Measurements from ENCODE around the gene ARHGAP27.
"Not testable (repeated sequence)": the region's sequence is repeated elsewhere in the genome, so short reads cannot be mapped to it uniquely, and the experiment has no call there.

ARHGAP27 gene

GRCh38 chr17:45432405-45433158 lies at the start of gene ARHGAP27:
ARHGAP27 (minus strand) TSS chr17:45432870; CDS start chr17:45430279, 2,591 bp downstream.
- in situ Hi-C loops (cut with MboI; ENCODE audit: low sequenced_read_pairs): no loop called here

GRCh38 chr17:45482317-45482716 lies 49.6 kb upstream of the ARHGAP27 start:
- in situ Hi-C loops (cut with MboI; ENCODE audit: low sequenced_read_pairs): not testable (repeated sequence)

GRCh38 chr17:45475436-45475835 lies 42.8 kb upstream of the ARHGAP27 start:
- in situ Hi-C loops (cut with MboI; ENCODE audit: low sequenced_read_pairs): not testable (repeated sequence)

- in situ Hi-C loops (cut with MboI; ENCODE audit: low sequenced_read_pairs): not testable (repeated sequence)
Measured at GRCh38 chr17:45472249-45472648, 39.6 kb upstream of the ARHGAP27 start.

- in situ Hi-C loops (cut with MboI; ENCODE audit: low sequenced_read_pairs): not testable (repeated sequence)
Measured at GRCh38 chr17:45469204-45469563, 36.5 kb upstream of the ARHGAP27 start.

- in situ Hi-C loops (cut with MboI; ENCODE audit: low sequenced_read_pairs): not testable (repeated sequence)
Measured at GRCh38 chr17:45468293-45469203, 35.9 kb upstream of the ARHGAP27 start.

GRCh38 chr17:45461524-45462327 lies 29.1 kb upstream of the ARHGAP27 start:
- in situ Hi-C loops (cut with MboI; ENCODE audit: low sequenced_read_pairs): not testable (repeated sequence)

- in situ Hi-C loops (cut with MboI; ENCODE audit: low sequenced_read_pairs): not testable (repeated sequence)
Measured at GRCh38 chr17:45460422-45460821, 27.8 kb upstream of the ARHGAP27 start.

- in situ Hi-C loops (cut with MboI; ENCODE audit: low sequenced_read_pairs): not testable (repeated sequence)
Measured at GRCh38 chr17:45454341-45454740, 21.7 kb upstream of the ARHGAP27 start.

GRCh38 chr17:45453731-45454130 lies 21.1 kb upstream of the ARHGAP27 start:
- in situ Hi-C loops (cut with MboI; ENCODE audit: low sequenced_read_pairs): not testable (repeated sequence)

GRCh38 chr17:45453225-45453534 lies 20.5 kb upstream of the ARHGAP27 start:
- in situ Hi-C loops (cut with MboI; ENCODE audit: low sequenced_read_pairs): not testable (repeated sequence)

GRCh38 chr17:45452329-45453224 lies 19.9 kb upstream of the ARHGAP27 start:
- in situ Hi-C loops (cut with MboI; ENCODE audit: low sequenced_read_pairs): not testable (repeated sequence)

- in situ Hi-C loops (cut with MboI; ENCODE audit: low sequenced_read_pairs): not testable (repeated sequence)
Measured at GRCh38 chr17:45451660-45452059, 19.0 kb upstream of the ARHGAP27 start.

GRCh38 chr17:45451131-45451530 lies 18.5 kb upstream of the ARHGAP27 start:
- in situ Hi-C loops (cut with MboI; ENCODE audit: low sequenced_read_pairs): no loop called here

GRCh38 chr17:45449708-45450329 lies 17.1 kb upstream of the ARHGAP27 start:
- in situ Hi-C loops (cut with MboI; ENCODE audit: low sequenced_read_pairs): not testable (repeated sequence)

GRCh38 chr17:45449260-45449659 lies 16.6 kb upstream of the ARHGAP27 start:
- in situ Hi-C loops (cut with MboI; ENCODE audit: low sequenced_read_pairs): not testable (repeated sequence)

- in situ Hi-C loops (cut with MboI; ENCODE audit: low sequenced_read_pairs): not testable (repeated sequence)
Measured at GRCh38 chr17:45448483-45448882, 15.8 kb upstream of the ARHGAP27 start.

GRCh38 chr17:45448066-45448465 lies 15.4 kb upstream of the ARHGAP27 start:
- in situ Hi-C loops (cut with MboI; ENCODE audit: low sequenced_read_pairs): not testable (repeated sequence)

- in situ Hi-C loops (cut with MboI; ENCODE audit: low sequenced_read_pairs): not testable (repeated sequence)
Measured at GRCh38 chr17:45447650-45448049, 15.0 kb upstream of the ARHGAP27 start.

Measured in HL-60/S4 treated with retinoic acid at 250 ng/mL for 4 days and 3 days (cell line).